Hepatocyte (in vitro differentiated cells): ENCODE measurements around the gene GALNT18.

Source experiments
- EZH2 ChIP-seq: fragments of 200-600 bp; sonication (generic); IDR thresholded peaks from 2 replicates; pipeline ENCODE4 v1.6.1; 2016; ENCODE audit warnings: antibody characterized with exemption, mild to moderate bottlenecking, borderline replicate concordance
- EZH2phosphoT487 ChIP-seq: fragments of 200-600 bp; sonication (generic); IDR thresholded peaks from one replicate; pipeline ENCODE4 v1.6.1; 2018; ENCODE audit warnings: antibody characterized with exemption, mild to moderate bottlenecking, low read depth, moderate library complexity; ENCODE audit not compliant: unreplicated experiment, severe bottlenecking
- TF ChIP-seq, protein P1 (sequence below): fragments of 200-600 bp; sonication (generic); IDR thresholded peaks from 2 replicates; pipeline ENCODE4 v1.5.1; 2016; ENCODE audit warnings: antibody characterized with exemption, mild to moderate bottlenecking; ENCODE audit not compliant: poor library complexity

DNA sequence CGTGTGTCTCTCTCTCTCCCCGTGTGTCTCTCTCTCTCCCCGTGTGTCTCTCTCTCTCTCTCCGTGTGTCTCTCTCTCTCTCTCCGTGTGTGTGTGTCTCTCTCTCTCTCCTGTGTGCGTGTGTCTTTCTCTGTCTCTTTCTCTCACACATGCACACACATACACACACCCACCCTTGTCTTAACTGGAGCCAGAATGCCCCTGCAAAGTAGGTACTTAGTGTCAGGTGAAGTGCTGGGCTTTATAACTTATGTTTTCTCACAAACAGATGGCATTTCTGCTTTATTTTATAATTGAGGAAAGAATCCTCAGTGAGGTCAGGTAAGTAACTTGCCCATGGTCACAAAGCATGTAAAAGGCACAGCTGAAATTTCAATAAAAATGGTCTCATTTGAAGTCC is 374.7 kb downstream of the GALNT18 start:
- TF ChIP-seq, protein P1, sequence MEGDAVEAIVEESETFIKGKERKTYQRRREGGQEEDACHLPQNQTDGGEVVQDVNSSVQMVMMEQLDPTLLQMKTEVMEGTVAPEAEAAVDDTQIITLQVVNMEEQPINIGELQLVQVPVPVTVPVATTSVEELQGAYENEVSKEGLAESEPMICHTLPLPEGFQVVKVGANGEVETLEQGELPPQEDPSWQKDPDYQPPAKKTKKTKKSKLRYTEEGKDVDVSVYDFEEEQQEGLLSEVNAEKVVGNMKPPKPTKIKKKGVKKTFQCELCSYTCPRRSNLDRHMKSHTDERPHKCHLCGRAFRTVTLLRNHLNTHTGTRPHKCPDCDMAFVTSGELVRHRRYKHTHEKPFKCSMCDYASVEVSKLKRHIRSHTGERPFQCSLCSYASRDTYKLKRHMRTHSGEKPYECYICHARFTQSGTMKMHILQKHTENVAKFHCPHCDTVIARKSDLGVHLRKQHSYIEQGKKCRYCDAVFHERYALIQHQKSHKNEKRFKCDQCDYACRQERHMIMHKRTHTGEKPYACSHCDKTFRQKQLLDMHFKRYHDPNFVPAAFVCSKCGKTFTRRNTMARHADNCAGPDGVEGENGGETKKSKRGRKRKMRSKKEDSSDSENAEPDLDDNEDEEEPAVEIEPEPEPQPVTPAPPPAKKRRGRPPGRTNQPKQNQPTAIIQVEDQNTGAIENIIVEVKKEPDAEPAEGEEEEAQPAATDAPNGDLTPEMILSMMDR: no peak
- TF ChIP-seq EZH2 (no peak), EZH2phosphoT487 (no peak)
